SU-DHL-6 (cell line): ENCODE results near the gene RNF144B.

Source experiments
- H2AFZ ChIP-seq: fragments of 200-600 bp; sonication (generic); 2 replicates; pipeline ENCODE4 v1.6.1; 2014; ENCODE audit warnings: low read depth, mild to moderate bottlenecking, moderate library complexity, mixed read lengths, antibody characterized with exemption, low read length; ENCODE audit not compliant: severe bottlenecking
- H3F3A ChIP-seq: fragments of 200-600 bp; shearing (Covaris generic); 2 replicates; pipeline ENCODE4 v1.6.0; 2016; ENCODE audit warnings: antibody characterized with exemption, mild to moderate bottlenecking; ENCODE audit not compliant: insufficient read depth
- H3K27ac ChIP-seq: fragments of 200-600 bp; sonication (generic); 2 replicates; pipeline ENCODE4 v1.5.1; 2016; ENCODE audit warnings: low read depth, mild to moderate bottlenecking, low read length, moderate library complexity, mixed read lengths
- H3K27me3 ChIP-seq: fragments of 200-600 bp; sonication (generic), shearing (Covaris generic); 2 replicates; pipeline ENCODE4 v1.6.0; 2014; ENCODE audit warnings: mild to moderate bottlenecking, low read length
- H3K36me3 ChIP-seq: fragments of 200-600 bp; sonication (generic); 2 replicates; pipeline ENCODE4 v1.6.1; 2014; ENCODE audit warnings: mild to moderate bottlenecking, low read length, mixed read lengths
- H3K4me2 ChIP-seq: fragments of 300-600, 200-600 bp; shearing (Covaris generic), sonication (generic); 2 replicates; pipeline ENCODE4 v1.6.0; 2014; ENCODE audit warnings: low read length, low read depth, mild to moderate bottlenecking; ENCODE audit not compliant: poor library complexity, severe bottlenecking
- H3K4me3 ChIP-seq: fragments of 200-600 bp; sonication (generic); 2 replicates; pipeline ENCODE4 v1.5.1; 2014; ENCODE audit warnings: antibody characterized with exemption, low read length, mild to moderate bottlenecking, mixed read lengths; ENCODE audit not compliant: insufficient read depth, poor library complexity, severe bottlenecking
- H3K79me2 ChIP-seq: fragments of 200-600 bp; sonication (generic); 2 replicates; pipeline ENCODE4 v1.6.1; 2014; ENCODE audit warnings: mild to moderate bottlenecking, low read length, moderate library complexity; ENCODE audit not compliant: insufficient read depth
- H3K9ac ChIP-seq: fragments of 200-600 bp; sonication (generic); 2 replicates; pipeline ENCODE4 v1.7.0; 2014; ENCODE audit warnings: mild to moderate bottlenecking, low read length
- H3K9me2 ChIP-seq: fragments of 200-600 bp; sonication (generic); replicated peaks from 2 replicates; pipeline ENCODE4 v1.6.1; 2014; ENCODE audit warnings: low read length; ENCODE audit not compliant: insufficient read depth
- H3K9me3 ChIP-seq: fragments of 200-600 bp; sonication (generic); 2 replicates; pipeline ENCODE4 v1.6.1; 2014; ENCODE audit warnings: low read length, mixed read lengths; ENCODE audit not compliant: insufficient read depth
- H4K20me1 ChIP-seq: fragments of 200-600 bp; sonication (generic); 2 replicates; pipeline ENCODE4 v1.6.1; 2014; ENCODE audit warnings: low read depth, mild to moderate bottlenecking, antibody characterized with exemption, low read length, moderate library complexity, mixed read lengths
- CTCF ChIP-seq: fragments of 200-600 bp; sonication (generic); IDR thresholded peaks from one replicate; pipeline ENCODE4 v1.5.1; 2017; ENCODE audit warnings: antibody characterized with exemption, mild to moderate bottlenecking, low read length, moderate library complexity; ENCODE audit not compliant: insufficient read depth, poor library complexity, severe bottlenecking
- EZH2phosphoT487 ChIP-seq: fragments of 200-600 bp; sonication (generic), shearing (Covaris generic); conservative IDR thresholded peaks from 2 replicates; pipeline ENCODE4 v1.6.1; 2018; ENCODE audit warnings: mild to moderate bottlenecking, antibody characterized with exemption, low read length, moderate library complexity, mixed read lengths

RNF144B gene

GRCh38 chr6:18511211-18511610 is 124.1 kb downstream of the RNF144B start:
- no peak overlapping the region for H3K27ac ChIP-seq
- no peaks in the 10 kb centered on the region for H3K79me2 ChIP-seq
- no peaks in the 10 kb centered on the region for H3K9me3 ChIP-seq
- H3K4me3 ChIP-seq, result no peak overlapping the region
- H3K27me3 ChIP-seq, result no peaks in the 10 kb centered on the region
- H4K20me1 ChIP-seq, result no peaks in the 10 kb centered on the region
- no peak overlapping the region for H3K4me2 ChIP-seq
- H2AFZ ChIP-seq, result no peak overlapping the region
- H3K36me3 ChIP-seq, result no peaks in the 10 kb centered on the region
- H3K9ac ChIP-seq, result no peak overlapping the region
- no peaks in the 10 kb centered on the region for H3K9me2 ChIP-seq
- no peaks in the 10 kb centered on the region for H3F3A ChIP-seq
- TF ChIP-seq EZH2phosphoT487 (no peak), CTCF (no peak)

GRCh38 chr6:18513253-18513798 is 126.2 kb downstream of the RNF144B start:
- H3K9me2 ChIP-seq, result no peaks in the 10 kb centered on the region
- no peak overlapping the region for H3K9ac ChIP-seq
- TF ChIP-seq CTCF (no peak), EZH2phosphoT487 (no peak)
- no peaks in the 10 kb centered on the region for H3K79me2 ChIP-seq
- no peaks in the 10 kb centered on the region for H3K36me3 ChIP-seq
- H2AFZ ChIP-seq, result no peak overlapping the region
- H3K4me2 ChIP-seq, result no peak overlapping the region
- H3K27me3 ChIP-seq, result no peaks in the 10 kb centered on the region
- no peaks in the 10 kb centered on the region for H4K20me1 ChIP-seq
- H3K4me3 ChIP-seq, result no peak overlapping the region
- no peaks in the 10 kb centered on the region for H3F3A ChIP-seq
- H3K27ac ChIP-seq, result no peak overlapping the region
- no peaks in the 10 kb centered on the region for H3K9me3 ChIP-seq

- Histone ChIP-seq H3K36me3 (no peaks in the 10 kb centered on the region), H3K79me2 (no peaks in the 10 kb centered on the region), H4K20me1 (no peaks in the 10 kb centered on the region), H3K27me3 (no peaks in the 10 kb centered on the region), H3K4me2 (no peak overlapping the region), H3F3A (no peaks in the 10 kb centered on the region), H3K9ac (no peak overlapping the region), H2AFZ (no peak overlapping the region), H3K9me3 (no peaks in the 10 kb centered on the region), H3K4me3 (no peak overlapping the region), H3K27ac (no peak overlapping the region), H3K9me2 (no peaks in the 10 kb centered on the region)
- no peak for TF ChIP-seq EZH2phosphoT487
- TF ChIP-seq CTCF, result no peak
Measured at GRCh38 chr6:18514180-18514579, 127.0 kb downstream of the RNF144B start.
